HepG2 (cell line): ENCODE data around the gene COX6B1. TPM values are rescaled to one million over a fixed set of nuclear protein-coding genes. Genes with fewer than 3 reads are reported as not detected.

ENCODE experiments used
- EEA1 ChIP-seq: sonication (generic); formaldehyde crosslinking; IDR thresholded peaks from 2 replicates; pipeline ENCODE4 v1.5.1; 2020; ENCODE audit warnings: mild to moderate bottlenecking, missing genetic modification reagents, borderline replicate concordance
- ELF3 ChIP-seq: IDR thresholded peaks from 2 replicates; pipeline ENCODE4 v1.6.1; 2016; ENCODE audit warnings: missing genetic modification reagents, missing compliant biosample characterization
- LCORL ChIP-seq, 2 experiments: fragments of 450-650 bp in 1 of 2; sonication (generic) in 1 of 2; formaldehyde crosslinking in 1 of 2; IDR thresholded peaks; 2 replicates each; pipeline versions ENCODE4 v1.5.0 to v1.6.1; 2017 to 2020; ENCODE audit warnings: antibody characterized with exemption in 1 of 2, missing genetic modification reagents in 1 of 2
- POLR2AphosphoS5 ChIP-seq: IDR thresholded peaks from 2 replicates; pipeline ENCODE4 v1.6.1; 2012; ENCODE audit warnings: low read depth, low read length
- polyA plus RNA-seq, 8 experiments: library from polyadenylated mRNA; depleted of rRNA in 3 of 8; stranded (reverse) in 7 of 8; unstranded in 1 of 8; fragments of >200 nt; fragmentation: Illumina TruSeq in 4 of 8; extraction: Trizol in 4 of 8; gene quantifications; 2 replicates each; pipeline versions ENCODE4 v1.2.1 to v1.2.3, GENCODE V29; 2011 to 2016; ENCODE audit warnings: low read depth in 4 of 8, missing spikeins in 1 of 8, mixed read lengths in 1 of 8; ENCODE audit not compliant: insufficient read depth in 1 of 8
- total RNA-seq, 5 experiments: library from RNA; depleted of rRNA; stranded (reverse); fragments of >200 nt; fragmentation: Illumina TruSeq; extraction: Trizol; gene quantifications; 2 replicates each; pipeline ENCODE4 v1.2.3, GENCODE V29; 2016; ENCODE audit warnings: low read depth in 1 of 5
- TF ChIP-seq, protein P1 (sequence below), 2 experiments: fragments of 450-650 bp in 1 of 2; sonication (generic) in 1 of 2; formaldehyde crosslinking in 1 of 2; IDR thresholded peaks; 2 replicates each; pipeline versions ENCODE4 v1.6.1 to v1.8.0; 2016 to 2022; ENCODE audit warnings: antibody characterized with exemption in 1 of 2, mild to moderate bottlenecking in 1 of 2, missing genetic modification reagents in 1 of 2
- TF ChIP-seq, protein P2 (sequence below): sonication (generic); formaldehyde crosslinking; conservative IDR thresholded peaks from 2 replicates; pipeline ENCODE4 v1.4.0; 2020; ENCODE audit warnings: missing genetic modification reagents
- TF ChIP-seq, protein P3 (sequence below): IDR thresholded peaks from 2 replicates; pipeline ENCODE4 v1.6.1; 2012; ENCODE audit warnings: inconsistent platforms
- TF ChIP-seq, protein P4 (sequence below): IDR thresholded peaks from 2 replicates; pipeline ENCODE4 v1.6.1; 2016
- TF ChIP-seq, protein P5 (sequence below): sonication (generic); formaldehyde crosslinking; IDR thresholded peaks from 2 replicates; pipeline ENCODE4 v1.8.1; 2022; ENCODE audit warnings: mild to moderate bottlenecking, missing genetic modification reagents
- TF ChIP-seq, protein P6 (sequence below): sonication (generic); formaldehyde crosslinking; IDR thresholded peaks from 2 replicates; pipeline ENCODE4 v1.4.0; 2020; ENCODE audit warnings: missing genetic modification reagents, mild to moderate bottlenecking, borderline replicate concordance

The COX6B1 gene
- total and polyA plus RNA-seq, 2 of the 13 experiments (the other 11 are each of a cell fraction or from before 2014, with no cell fraction given), result 481 to 487 TPM

DNA sequence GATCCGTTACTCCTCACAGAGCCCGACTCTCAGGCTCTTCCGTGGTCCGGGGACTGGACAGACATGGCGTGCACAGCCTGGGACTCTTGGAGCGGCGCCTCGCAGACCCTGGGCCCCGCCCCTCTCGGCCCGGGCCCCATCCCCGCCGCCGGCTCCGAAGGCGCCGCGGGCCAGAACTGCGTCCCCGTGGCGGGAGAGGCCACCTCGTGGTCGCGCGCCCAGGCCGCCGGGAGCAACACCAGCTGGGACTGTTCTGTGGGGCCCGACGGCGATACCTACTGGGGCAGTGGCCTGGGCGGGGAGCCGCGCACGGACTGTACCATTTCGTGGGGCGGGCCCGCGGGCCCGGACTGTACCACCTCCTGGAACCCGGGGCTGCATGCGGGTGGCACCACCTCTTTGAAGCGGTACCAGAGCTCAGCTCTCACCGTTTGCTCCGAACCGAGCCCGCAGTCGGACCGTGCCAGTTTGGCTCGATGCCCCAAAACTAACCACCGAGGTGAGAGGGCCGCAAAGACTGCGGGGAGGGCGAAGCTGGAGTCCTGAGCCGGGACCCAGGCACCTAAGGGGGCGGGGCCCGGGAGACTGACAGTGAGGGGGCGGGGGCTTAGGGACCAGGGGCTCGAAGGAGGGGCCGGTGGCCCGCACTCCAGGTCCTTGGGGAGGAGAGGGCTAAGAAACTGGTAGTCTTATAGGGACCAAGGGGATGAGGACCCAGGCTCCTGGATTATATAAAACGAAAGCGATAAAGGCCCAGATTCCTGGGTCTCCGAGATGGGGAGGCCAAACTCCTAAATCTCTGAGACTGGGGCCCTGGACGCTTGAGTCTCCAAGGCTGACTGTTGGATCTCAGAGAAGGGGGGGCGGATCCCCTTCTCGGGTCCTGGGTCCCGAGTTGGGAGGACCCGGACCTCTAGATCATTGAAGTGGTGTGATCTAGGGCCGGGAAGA, 4.6 kb upstream of the COX6B1 start (continued):
- TF ChIP-seq, protein P1, sequence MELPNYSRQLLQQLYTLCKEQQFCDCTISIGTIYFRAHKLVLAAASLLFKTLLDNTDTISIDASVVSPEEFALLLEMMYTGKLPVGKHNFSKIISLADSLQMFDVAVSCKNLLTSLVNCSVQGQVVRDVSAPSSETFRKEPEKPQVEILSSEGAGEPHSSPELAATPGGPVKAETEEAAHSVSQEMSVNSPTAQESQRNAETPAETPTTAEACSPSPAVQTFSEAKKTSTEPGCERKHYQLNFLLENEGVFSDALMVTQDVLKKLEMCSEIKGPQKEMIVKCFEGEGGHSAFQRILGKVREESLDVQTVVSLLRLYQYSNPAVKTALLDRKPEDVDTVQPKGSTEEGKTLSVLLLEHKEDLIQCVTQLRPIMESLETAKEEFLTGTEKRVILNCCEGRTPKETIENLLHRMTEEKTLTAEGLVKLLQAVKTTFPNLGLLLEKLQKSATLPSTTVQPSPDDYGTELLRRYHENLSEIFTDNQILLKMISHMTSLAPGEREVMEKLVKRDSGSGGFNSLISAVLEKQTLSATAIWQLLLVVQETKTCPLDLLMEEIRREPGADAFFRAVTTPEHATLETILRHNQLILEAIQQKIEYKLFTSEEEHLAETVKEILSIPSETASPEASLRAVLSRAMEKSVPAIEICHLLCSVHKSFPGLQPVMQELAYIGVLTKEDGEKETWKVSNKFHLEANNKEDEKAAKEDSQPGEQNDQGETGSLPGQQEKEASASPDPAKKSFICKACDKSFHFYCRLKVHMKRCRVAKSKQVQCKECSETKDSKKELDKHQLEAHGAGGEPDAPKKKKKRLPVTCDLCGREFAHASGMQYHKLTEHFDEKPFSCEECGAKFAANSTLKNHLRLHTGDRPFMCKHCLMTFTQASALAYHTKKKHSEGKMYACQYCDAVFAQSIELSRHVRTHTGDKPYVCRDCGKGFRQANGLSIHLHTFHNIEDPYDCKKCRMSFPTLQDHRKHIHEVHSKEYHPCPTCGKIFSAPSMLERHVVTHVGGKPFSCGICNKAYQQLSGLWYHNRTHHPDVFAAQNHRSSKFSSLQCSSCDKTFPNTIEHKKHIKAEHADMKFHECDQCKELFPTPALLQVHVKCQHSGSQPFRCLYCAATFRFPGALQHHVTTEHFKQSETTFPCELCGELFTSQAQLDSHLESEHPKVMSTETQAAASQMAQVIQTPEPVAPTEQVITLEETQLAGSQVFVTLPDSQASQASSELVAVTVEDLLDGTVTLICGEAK (IDR thresholded peaks at IDR 0.05), result no peak
- TF ChIP-seq, protein P1 (CRISPR knock-in tag; IDR thresholded peaks at IDR 0.05), result peak; percentile 67
- TF ChIP-seq, protein P2, sequence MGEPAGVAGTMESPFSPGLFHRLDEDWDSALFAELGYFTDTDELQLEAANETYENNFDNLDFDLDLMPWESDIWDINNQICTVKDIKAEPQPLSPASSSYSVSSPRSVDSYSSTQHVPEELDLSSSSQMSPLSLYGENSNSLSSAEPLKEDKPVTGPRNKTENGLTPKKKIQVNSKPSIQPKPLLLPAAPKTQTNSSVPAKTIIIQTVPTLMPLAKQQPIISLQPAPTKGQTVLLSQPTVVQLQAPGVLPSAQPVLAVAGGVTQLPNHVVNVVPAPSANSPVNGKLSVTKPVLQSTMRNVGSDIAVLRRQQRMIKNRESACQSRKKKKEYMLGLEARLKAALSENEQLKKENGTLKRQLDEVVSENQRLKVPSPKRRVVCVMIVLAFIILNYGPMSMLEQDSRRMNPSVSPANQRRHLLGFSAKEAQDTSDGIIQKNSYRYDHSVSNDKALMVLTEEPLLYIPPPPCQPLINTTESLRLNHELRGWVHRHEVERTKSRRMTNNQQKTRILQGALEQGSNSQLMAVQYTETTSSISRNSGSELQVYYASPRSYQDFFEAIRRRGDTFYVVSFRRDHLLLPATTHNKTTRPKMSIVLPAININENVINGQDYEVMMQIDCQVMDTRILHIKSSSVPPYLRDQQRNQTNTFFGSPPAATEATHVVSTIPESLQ (CRISPR knock-in tag), result no peak
- TF ChIP-seq POLR2AphosphoS5 (peak; percentile 77), LCORL (IDR thresholded peaks at IDR 0.05) (no peak), LCORL (CRISPR knock-in tag; IDR thresholded peaks at IDR 0.05) (peak; percentile 61), EEA1 (CRISPR knock-in tag) (0 out of 2 replicates have a peak, but pooled peaks have one; percentile 29), ELF3 (CRISPR knock-in tag) (peak; percentile 67)
- TF ChIP-seq, protein P3, sequence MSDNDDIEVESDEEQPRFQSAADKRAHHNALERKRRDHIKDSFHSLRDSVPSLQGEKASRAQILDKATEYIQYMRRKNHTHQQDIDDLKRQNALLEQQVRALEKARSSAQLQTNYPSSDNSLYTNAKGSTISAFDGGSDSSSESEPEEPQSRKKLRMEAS, result peak; percentile 97
- TF ChIP-seq, protein P4, sequence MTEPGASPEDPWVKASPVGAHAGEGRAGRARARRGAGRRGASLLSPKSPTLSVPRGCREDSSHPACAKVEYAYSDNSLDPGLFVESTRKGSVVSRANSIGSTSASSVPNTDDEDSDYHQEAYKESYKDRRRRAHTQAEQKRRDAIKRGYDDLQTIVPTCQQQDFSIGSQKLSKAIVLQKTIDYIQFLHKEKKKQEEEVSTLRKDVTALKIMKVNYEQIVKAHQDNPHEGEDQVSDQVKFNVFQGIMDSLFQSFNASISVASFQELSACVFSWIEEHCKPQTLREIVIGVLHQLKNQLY (CRISPR knock-in tag), result no peak; the same call in 1 of the 2 replicates
- TF ChIP-seq, protein P5, sequence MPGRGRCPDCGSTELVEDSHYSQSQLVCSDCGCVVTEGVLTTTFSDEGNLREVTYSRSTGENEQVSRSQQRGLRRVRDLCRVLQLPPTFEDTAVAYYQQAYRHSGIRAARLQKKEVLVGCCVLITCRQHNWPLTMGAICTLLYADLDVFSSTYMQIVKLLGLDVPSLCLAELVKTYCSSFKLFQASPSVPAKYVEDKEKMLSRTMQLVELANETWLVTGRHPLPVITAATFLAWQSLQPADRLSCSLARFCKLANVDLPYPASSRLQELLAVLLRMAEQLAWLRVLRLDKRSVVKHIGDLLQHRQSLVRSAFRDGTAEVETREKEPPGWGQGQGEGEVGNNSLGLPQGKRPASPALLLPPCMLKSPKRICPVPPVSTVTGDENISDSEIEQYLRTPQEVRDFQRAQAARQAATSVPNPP (CRISPR knock-in tag), result peak; percentile 83; the same call in 1 of the 2 replicates
- TF ChIP-seq, protein P6, sequence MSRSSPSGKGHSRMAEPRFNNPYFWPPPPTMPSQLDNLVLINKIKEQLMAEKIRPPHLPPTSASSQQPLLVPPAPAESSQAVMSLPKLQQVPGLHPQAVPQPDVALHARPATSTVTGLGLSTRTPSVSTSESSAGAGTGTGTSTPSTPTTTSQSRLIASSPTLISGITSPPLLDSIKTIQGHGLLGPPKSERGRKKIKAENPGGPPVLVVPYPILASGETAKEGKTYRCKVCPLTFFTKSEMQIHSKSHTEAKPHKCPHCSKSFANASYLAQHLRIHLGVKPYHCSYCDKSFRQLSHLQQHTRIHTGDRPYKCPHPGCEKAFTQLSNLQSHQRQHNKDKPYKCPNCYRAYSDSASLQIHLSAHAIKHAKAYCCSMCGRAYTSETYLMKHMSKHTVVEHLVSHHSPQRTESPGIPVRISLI, result 0 out of 2 replicates have a peak, but pooled peaks have one; percentile 16
